ENCODE results near the gene ATG9B.

DNA sequence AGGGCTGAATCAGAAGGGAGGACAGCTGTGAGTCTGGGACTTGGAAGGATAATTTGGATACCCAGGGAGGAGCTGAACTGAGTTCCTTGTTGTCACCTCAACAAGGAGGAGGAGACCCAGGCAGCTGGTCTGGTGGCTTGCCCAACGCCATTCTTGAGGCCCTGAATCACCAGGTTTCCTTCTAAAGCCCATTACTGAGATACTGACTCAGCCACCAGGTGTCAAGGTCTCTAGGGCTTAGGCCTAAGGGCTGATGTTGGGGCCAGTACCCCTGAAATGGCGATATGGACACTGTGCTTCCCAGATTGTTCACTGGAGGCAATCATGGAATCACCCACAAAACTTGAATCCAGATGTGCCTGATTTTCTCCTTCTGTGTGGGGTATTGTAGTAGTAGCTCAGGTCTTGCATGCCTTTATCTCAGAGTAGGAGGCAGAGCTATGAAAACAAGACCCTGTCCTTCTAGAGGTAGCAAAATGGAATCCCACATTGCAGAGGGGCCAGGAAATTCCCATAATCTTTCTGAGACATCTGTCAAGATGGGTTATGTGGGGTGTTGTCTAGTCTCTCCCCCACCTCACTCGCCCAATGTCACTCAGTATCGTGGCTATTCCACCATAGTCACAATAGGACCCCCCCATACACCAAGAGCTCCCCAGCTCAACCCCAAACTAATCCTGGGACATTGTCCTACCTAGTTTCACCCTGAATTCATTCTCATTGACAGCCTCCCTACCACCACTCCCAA lies 1.8 kb upstream of the ATG9B start:
- TF ChIP-seq POLR2A (IDR thresholded peaks at IDR 0.05; ENCODE audit: low read depth, low read length): no peak
- TF ChIP-seq POLR2AphosphoS5 (IDR thresholded peaks at IDR 0.05; ENCODE audit: low read depth, low read length): no peak
